Frontal cortex (tissue), 4 donors: ENCODE results near the gene KIAA1191. TPM values are rescaled to one million over a fixed set of nuclear protein-coding genes. Genes with fewer than 3 reads are reported as not detected.

Experiments used
- DNase-seq, 2 donors: peaks; one replicate each; pipeline ENCODE4 v3.0.0; 2012; ENCODE audit warnings: low spot score in 2 of 2
- FAIRE-seq: peaks from 2 replicates; lab custom pipeline; 2012; peaks lifted over from hg19 to GRCh38; lab: Jason Lieb, UNC
- total RNA-seq: library from RNA; depleted of rRNA; stranded (reverse); fragments of >200 nt; gene quantifications from one replicate; pipeline ENCODE4 v1.2.3, GENCODE V29; 2014
- donor health status: control.
- donor health status: control.
- donor health status: control.

The KIAA1191 gene
- total RNA-seq, 1 donor from 2014 or later: 111 TPM

- FAIRE-seq (no peak), DNase-seq (no peak)
Observed at GRCh38 chr5:176391479-176391878, 29.9 kb upstream of the KIAA1191 start.

- DNase-seq (no peak), FAIRE-seq (no peak)
Observed at GRCh38 chr5:176389135-176390123, 27.9 kb upstream of the KIAA1191 start.

DNA sequence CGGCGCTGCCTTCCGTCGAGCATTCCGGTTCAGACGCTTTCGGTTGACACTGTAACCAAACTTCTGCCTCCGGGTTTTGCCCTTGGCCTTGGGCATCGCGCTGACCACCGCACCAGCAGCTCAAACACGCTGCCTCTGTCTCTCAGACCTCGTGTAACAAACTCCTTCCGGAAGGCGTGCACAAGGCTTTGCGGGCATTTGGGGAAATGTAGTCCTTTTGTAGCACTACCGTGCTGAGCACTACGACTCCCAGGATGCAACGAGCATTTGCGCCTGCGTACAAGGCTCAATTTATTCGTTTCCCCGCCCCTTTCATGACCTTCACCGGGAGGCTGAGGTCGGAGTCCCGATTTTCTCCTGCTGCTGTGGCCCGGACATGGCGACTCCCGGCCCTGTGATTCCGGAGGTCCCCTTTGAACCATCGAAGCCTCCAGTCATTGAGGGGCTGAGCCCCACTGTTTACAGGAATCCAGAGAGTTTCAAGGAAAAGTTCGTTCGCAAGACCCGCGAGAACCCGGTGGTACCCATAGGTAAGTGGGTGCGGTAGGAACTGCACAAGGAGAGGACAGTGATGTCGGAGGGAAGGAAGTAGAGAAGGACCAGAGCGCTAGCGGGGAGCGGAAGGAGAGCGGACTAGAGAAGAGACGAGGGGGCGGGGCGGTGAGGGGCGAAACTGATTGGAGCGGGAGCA is 27.0 kb upstream of the KIAA1191 start, which contains the start of the genes HIGD2A and NOP16:
Gene HIGD2A, plus strand, starts transcription at position 308 of the 691 bp plus-strand sequence. Its CDS starts 69 bp downstream, at position 377.
Gene NOP16, minus strand, starts transcription at position 155 of the 691 bp plus-strand sequence. Its CDS starts 59 bp downstream, at position 96.
- DNase-seq (peak; percentile 91 to 98), FAIRE-seq (no peak)

DNA sequence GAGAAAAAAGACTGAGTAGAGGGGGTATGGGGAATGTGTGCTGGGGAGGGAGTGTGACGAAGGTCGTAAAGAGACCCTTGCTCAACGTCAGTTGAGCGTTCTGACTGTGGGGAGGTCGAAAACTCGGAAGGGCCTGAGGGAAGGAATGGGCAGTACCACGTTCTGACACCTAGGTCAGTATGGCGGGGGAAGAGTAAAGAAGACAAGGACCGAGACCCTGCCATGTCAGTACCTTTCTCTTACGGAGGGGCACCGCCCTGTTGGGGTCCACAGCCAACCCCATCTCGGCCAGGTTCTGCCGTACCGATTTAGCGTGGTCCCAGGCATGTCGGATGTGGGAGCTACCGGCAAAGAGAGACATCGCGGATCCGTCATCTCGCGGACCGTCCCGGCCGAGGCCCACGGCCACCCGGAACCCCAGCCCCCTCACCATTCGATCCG is 26.5 kb upstream of the KIAA1191 start:
- FAIRE-seq (no peak), DNase-seq (no peak)

DNA sequence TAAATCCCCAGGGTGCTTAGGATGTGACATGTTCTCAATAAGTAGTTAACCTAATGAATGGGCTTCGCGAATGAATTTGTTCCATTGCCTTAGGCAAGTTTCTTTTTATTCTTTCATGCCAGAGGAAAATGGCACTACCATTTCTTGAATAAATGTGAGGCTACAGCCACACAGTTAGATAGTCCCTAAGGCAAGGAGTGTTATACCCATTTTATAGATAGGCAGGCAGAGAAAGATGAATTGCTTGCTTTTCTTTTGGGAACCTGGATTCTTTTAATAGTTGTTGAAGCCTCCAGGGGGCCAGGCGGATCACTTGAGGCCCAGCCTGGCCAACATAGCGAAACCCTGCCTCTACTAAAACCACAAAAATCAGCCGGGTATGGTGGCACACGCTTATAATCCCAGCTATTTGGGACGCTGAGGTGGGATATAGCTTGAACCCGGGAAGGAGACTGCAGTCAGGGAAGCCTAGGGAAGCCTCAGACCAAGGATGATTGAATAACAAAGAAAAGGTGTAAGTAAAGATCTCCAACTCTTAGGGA is 25.9 kb upstream of the KIAA1191 start:
- DNase-seq (no peak), FAIRE-seq (no peak)

DNA sequence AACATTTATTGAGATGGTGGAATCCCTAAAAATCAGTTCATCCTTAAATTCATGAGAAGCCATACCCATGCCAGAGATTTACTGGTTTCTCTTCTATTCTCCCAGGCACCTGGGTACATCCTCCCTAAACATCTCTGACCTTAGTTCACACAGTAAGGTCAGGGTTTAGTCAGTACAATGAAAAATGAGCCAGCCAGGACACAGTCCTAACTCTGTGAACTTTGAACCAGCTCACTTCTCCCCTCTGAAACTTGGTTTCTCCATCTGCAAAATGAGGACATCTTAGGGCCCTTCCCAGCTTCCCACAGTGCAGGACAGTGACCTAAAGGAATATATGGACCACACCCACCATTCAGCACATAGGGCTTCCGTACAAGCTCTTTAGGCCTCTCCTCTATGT is 24.9 kb upstream of the KIAA1191 start:
- DNase-seq (no peak), FAIRE-seq (no peak)

- FAIRE-seq (no peak), DNase-seq (no peak)
Observed at GRCh38 chr5:176384991-176385390, 23.4 kb upstream of the KIAA1191 start.

- FAIRE-seq (no peak), DNase-seq (no peak)
Observed at GRCh38 chr5:176384366-176384930, 22.9 kb upstream of the KIAA1191 start.

DNA sequence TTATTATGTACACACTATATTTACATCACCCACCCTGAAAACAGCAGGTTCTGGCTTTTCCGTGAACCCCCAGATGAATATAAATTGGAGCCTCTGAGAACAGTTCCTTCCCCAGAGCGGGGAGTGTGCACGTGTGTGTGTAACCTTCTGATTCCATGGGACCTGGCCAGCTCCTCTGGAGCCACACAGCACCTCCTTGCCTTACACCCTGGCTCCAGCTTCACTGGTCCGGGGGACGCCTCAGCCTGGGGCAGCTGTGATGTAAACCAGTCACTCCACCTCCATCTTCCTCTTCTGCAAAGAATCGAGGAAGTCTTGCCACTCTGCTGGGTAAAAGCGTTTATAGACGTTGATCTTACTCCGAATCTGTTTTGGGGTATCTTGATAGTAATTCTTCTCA is 22.4 kb upstream of the KIAA1191 start:
- DNase-seq (no peak), FAIRE-seq (no peak)

DNA sequence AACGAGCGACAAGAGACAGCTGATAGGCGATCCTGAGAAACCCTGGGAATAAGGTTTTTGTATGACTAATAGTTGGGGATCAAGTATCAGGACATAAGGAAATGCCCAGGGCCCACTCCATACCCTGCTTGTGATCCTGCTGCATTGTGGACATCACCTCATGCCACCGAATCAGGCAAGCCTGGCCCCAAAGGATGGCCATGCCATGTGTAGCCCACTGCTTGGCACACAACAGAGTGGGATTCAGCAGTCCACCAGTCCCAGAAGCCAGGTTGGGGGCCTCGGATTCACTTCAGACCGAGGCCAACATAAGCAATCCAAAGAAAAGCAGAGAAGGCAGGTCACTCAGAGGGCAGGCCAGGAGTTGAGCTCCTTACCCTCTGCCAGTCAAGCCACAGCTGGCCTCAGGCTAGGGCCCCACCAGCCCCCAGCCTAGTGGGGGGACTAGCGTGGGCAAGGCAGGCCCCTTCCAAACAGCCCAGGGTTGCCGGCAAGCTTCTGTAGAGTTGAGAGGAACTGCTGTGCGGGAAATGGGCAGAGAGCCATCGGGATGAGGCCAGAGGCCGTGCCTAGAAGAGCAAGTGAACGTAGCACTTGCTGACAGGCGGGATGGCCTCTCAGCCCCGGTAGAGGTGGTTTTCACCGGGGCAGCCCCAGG is 21.8 kb upstream of the KIAA1191 start:
- FAIRE-seq (no peak), DNase-seq (no peak)

DNA sequence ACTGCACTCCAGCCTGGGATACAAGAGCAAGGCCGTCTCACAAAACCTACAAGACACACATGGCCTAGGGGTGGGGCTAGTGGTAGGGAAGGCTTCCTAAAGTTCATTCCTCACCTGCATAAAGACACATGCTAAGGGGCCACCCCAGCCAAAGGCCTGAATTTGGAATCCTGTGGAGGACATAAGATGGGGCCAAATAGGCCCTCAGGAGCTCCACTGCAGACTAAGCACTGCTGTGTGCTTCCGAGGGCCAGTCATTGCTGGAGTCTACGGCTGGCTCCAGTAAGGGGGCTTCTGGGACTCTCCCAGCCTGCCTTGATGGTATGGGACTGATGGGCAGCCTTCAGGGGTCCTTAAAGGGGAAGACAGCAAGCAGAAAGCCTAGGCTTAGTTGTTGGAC is 21.2 kb upstream of the KIAA1191 start:
- FAIRE-seq (no peak), DNase-seq (no peak)

GRCh38 chr5:176381979-176382378 is 20.4 kb upstream of the KIAA1191 start:
- FAIRE-seq: no peak
- DNase-seq: no peak

DNA sequence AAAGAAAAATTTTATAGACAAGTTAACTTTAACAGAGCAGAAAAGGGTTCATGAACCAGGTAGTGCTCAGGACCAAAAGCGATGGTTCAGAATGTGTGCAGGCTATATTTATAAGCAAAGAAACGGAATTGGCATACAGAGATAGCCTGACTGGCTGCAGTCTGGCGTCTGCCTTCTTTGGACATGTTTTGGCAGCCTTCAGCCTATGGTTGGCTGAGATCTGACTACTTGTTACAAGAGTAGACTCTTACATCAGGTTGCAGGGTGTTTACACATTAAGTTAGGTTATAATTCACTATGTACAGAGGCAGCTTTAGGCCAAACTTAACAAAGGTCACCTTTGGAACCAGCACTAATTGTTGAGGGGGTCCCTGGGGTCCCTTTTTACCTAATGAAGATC is 19.9 kb upstream of the KIAA1191 start:
- DNase-seq (no peak), FAIRE-seq (no peak)

- DNase-seq (no peak), FAIRE-seq (no peak)
Observed at GRCh38 chr5:176379881-176380280, 18.3 kb upstream of the KIAA1191 start.

DNA sequence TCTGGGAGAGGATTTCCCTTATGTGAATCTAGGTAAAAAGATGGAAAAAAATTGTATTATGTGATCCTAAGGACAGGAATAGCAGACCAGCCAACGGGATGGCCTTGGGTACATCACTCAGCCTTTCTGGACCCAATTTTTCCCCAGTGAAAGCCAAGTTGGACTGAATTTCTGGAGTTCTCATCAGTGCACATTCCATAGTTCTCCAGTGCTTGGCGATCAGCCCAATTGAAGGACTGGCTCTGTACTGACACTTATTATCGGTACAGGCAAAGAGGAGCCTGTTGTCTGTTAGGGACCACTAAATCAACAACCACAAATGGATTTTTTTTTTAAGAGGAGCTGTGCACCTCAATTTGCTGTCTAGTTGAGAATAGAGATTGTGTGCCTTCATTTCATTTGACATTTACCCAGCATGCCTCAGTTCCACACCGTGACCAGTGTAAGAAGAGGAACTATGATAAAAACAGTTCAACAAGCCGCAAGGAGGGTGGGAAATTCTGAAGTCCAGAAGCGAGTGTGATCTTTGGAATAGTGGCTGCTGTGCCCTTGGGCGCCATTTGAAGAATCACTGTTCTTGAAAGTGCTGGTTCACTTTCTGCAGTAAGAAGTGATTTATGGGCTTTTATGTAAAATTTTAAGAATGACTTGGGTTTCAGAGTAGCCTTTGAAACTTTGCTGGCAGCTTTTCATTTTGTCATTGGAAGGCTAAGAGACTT is 11.7 kb upstream of the KIAA1191 start:
- FAIRE-seq: no peak
- DNase-seq: no peak

- no peak for FAIRE-seq
- DNase-seq: no peak
Observed at GRCh38 chr5:176371621-176372539, 10.3 kb upstream of the KIAA1191 start.

DNA sequence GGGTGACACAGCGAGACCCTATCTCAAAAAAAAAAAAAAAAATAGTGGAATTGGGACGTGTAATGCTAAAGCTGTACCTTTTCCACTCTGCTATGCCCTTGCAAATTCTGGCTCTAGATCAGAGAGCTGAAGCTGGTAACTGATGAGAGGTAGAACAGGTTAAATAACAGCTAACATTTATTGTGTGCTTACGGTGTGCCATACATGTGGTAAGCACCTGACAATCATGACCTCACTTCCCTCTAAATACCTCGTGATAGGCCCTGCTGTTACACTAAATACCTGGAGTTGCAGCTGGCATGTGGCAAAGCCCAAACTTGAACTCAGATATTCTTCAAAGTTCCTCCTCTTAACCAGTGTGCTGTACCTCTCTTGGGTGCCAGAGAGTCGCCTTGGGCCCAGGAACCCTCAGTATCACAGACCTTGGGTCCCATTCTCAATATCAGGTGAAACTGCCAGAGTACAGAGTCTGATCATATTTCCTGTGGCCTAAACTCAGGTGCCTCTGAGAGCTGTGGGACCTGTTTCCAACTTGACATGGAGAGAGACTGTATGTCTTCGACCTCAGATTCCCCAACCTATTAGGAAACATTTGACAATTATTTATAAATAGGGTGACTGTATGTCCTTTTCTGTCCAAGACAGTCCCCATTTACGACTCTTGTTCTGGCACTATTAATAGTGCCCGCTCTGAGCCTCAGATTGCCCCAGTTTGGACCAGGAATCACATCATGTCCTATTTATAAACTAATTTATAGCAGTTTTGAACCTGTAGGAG is 8.6 kb upstream of the KIAA1191 start:
- FAIRE-seq: no peak
- no peak for DNase-seq
